WTC11 (cell line): ENCODE measurements around the gene SLC25A31. TPM values are rescaled to one million over a fixed set of nuclear protein-coding genes. Genes with fewer than 3 reads are reported as not detected.

Source experiments
- ATAC-seq: fragments of 200-7000 bp; cut with Tn5 transposase; 2 replicates; pipeline ENCODE4 v1.10.0; 2021; ENCODE audit warnings: mild to moderate bottlenecking, moderate library complexity
- CTCF ChIA-PET: fragments of 300-600 bp; sonication (Branson Sonifier 250); formaldehyde crosslinking; loops from one replicate; lab custom pipeline; 2021; ENCODE audit warnings: antibody characterized with exemption; lab: Charles Lee
- POLR2A ChIA-PET: fragments of 350-600 bp; sonication (Branson Sonifier 250); formaldehyde crosslinking; loops from one replicate; lab custom pipeline; 2021; ENCODE audit warnings: antibody characterized with exemption; lab: Charles Lee
- DNase-seq: peaks from one replicate; pipeline ENCODE4 v3.0.0; 2021; ENCODE audit warnings: low spot score
- H3K27ac Mint-ChIP-seq: 2 replicates; pipeline ENCODE4 v1.8.0; 2021; ENCODE audit warnings: mixed read lengths
- H3K27me3 Mint-ChIP-seq: 2 replicates; pipeline ENCODE4 v1.8.0; 2021; ENCODE audit warnings: low read depth, mild to moderate bottlenecking, moderate library complexity, mixed read lengths
- H3K36me3 Mint-ChIP-seq: 2 replicates; pipeline ENCODE4 v1.8.0; 2021; ENCODE audit warnings: mixed read lengths
- H3K4me1 Mint-ChIP-seq: 2 replicates; pipeline ENCODE4 v1.8.0; 2022; ENCODE audit warnings: mixed read lengths
- H3K4me3 Mint-ChIP-seq: 2 replicates; pipeline ENCODE4 v1.8.0; 2021; ENCODE audit warnings: mild to moderate bottlenecking, moderate library complexity, mixed read lengths
- H3K9me3 Mint-ChIP-seq: 2 replicates; pipeline ENCODE4 v1.8.0; 2021; ENCODE audit warnings: mixed read lengths
- AR ChIP-seq: fragments of 250-450 bp; sonication (Bioruptor Pico); IDR thresholded peaks from 2 replicates; pipeline ENCODE4 v1.9.0; 2021; ENCODE audit warnings: mild to moderate bottlenecking
- CREM ChIP-seq: sonication (generic); formaldehyde crosslinking; IDR thresholded peaks from 2 replicates; pipeline ENCODE4 v1.8.1; 2022; ENCODE audit warnings: mild to moderate bottlenecking, missing genetic modification reagents, moderate library complexity
- EMX1 ChIP-seq: fragments of 250-450 bp; sonication (Bioruptor Pico); IDR thresholded peaks from 2 replicates; pipeline ENCODE4 v1.8.0; 2021; ENCODE audit warnings: mild to moderate bottlenecking
- HMGA2 ChIP-seq: fragments of 250-450 bp; sonication (Bioruptor Pico); IDR thresholded peaks from 2 replicates; pipeline ENCODE4 v1.4.0; 2021; ENCODE audit warnings: mild to moderate bottlenecking, moderate library complexity
- HMGXB4 ChIP-seq: sonication (generic); formaldehyde crosslinking; IDR thresholded peaks from 2 replicates; pipeline ENCODE4 v1.8.1; 2023; ENCODE audit warnings: mild to moderate bottlenecking, moderate library complexity, missing genetic modification reagents
- IRF1 ChIP-seq: sonication (generic); formaldehyde crosslinking; IDR thresholded peaks from 2 replicates; pipeline ENCODE4 v1.8.0; 2023; ENCODE audit warnings: missing genetic modification reagents
- JAZF1 ChIP-seq: fragments of 250-450 bp; sonication (Bioruptor Pico); IDR thresholded peaks from 2 replicates; pipeline ENCODE4 v1.9.0; 2021; ENCODE audit warnings: moderate library complexity, mild to moderate bottlenecking, inconsistent platforms
- NR1H2 ChIP-seq: sonication (generic); formaldehyde crosslinking; IDR thresholded peaks from 2 replicates; pipeline ENCODE4 v1.9.0; 2021; ENCODE audit warnings: mild to moderate bottlenecking, moderate library complexity, missing genetic modification reagents
- ZBTB43 ChIP-seq: sonication (generic); formaldehyde crosslinking; IDR thresholded peaks from 2 replicates; pipeline ENCODE4 v1.8.1; 2023; ENCODE audit warnings: mild to moderate bottlenecking, missing genetic modification reagents
- ZNF121 ChIP-seq: sonication (generic); formaldehyde crosslinking; IDR thresholded peaks from 2 replicates; pipeline ENCODE4 v1.8.0; 2023; ENCODE audit warnings: missing genetic modification reagents
- ZNF263 ChIP-seq: sonication (generic); formaldehyde crosslinking; IDR thresholded peaks from 2 replicates; pipeline ENCODE4 v1.8.1; 2022; ENCODE audit warnings: low read depth, mild to moderate bottlenecking, moderate library complexity, missing genetic modification reagents
- ZNF671 ChIP-seq: fragments of 250-450 bp; sonication (Bioruptor Pico); IDR thresholded peaks from 2 replicates; pipeline ENCODE4 v1.8.0; 2021; ENCODE audit warnings: mild to moderate bottlenecking
- total RNA-seq: library from RNA; stranded (reverse); gene quantifications from 3 replicates; pipeline ENCODE4 v1.2.3, GENCODE V29; 2021
- TF ChIP-seq, protein P1 (sequence below): sonication (generic); formaldehyde crosslinking; IDR thresholded peaks from 2 replicates; pipeline ENCODE4 v1.8.1; 2023; ENCODE audit warnings: mild to moderate bottlenecking, missing genetic modification reagents, moderate library complexity
- TF ChIP-seq, protein P2 (sequence below): sonication (generic); formaldehyde crosslinking; IDR thresholded peaks from 2 replicates; pipeline ENCODE4 v1.8.0; 2022; ENCODE audit warnings: missing genetic modification reagents
- TF ChIP-seq, protein P3 (sequence below): sonication (generic); formaldehyde crosslinking; IDR thresholded peaks from 2 replicates; pipeline ENCODE4 v1.8.1; 2022; ENCODE audit warnings: mild to moderate bottlenecking, missing genetic modification reagents, moderate library complexity, borderline replicate concordance

Gene SLC25A31
- total RNA-seq, 1 experiment from 2014 or later: not detected

GRCh38 chr4:127783955-127784770 is 54.0 kb downstream of the SLC25A31 start:
- peaks cover 28% of the 10 kb centered on the region for H3K4me1 Mint-ChIP-seq
- peaks cover 51% of the 10 kb centered on the region for H3K27me3 Mint-ChIP-seq
- TF ChIP-seq HMGA2 (CRISPR knock-in tag): no peak
- ChIA-PET CTCF (no interaction called here), POLR2A (interaction anchor here (3.1 kb wide), 1 partner anchor 97 kb away, joined by 16 read pairs; the partner anchor contains the start of gene PLK4)
- no peaks in the 10 kb centered on the region for H3K36me3 Mint-ChIP-seq
- no peak for ATAC-seq
- peak overlapping the region; percentile 94 for H3K4me3 Mint-ChIP-seq
- DNase-seq: no peak
- no peak overlapping the region for H3K27ac Mint-ChIP-seq
- H3K9me3 Mint-ChIP-seq: no peaks in the 10 kb centered on the region

DNA sequence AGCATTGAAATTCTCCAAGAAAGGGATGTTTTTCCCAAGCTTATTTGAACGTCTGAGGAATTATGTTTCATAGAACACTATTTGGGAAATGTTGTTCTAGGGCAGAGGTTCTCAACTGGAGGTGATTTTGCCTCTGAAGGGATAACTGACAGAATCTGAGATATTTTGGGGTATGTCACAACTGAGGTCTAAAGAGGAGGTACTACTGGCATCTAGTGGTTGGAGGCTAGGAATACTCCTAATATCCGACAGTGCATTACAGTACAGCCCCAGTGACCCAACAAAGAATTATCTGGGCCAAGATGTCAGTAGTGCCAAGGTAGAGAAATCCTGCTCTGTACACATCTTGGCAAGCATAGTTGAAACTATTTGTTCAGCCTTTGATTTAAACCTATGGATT is 58.3 kb downstream of the SLC25A31 start:
- no peak for DNase-seq
- H3K36me3 Mint-ChIP-seq: no peaks in the 10 kb centered on the region
- H3K9me3 Mint-ChIP-seq: no peaks in the 10 kb centered on the region
- POLR2A ChIA-PET: no interaction called here
- peak; percentile 100 for ATAC-seq
- CTCF ChIA-PET: interaction anchor here (1.6 kb wide), 1 partner anchor 92 kb away, joined by 6 read pairs; the partner anchor contains the start of gene PLK4
- H3K27ac Mint-ChIP-seq: no peak overlapping the region
- peaks cover 14% of the 10 kb centered on the region for H3K4me1 Mint-ChIP-seq
- H3K27me3 Mint-ChIP-seq: peaks cover 11% of the 10 kb centered on the region
- H3K4me3 Mint-ChIP-seq: no peak overlapping the region
- TF ChIP-seq ZNF121 (CRISPR knock-in tag) (peak; percentile 42; the same call in 1 of the 2 replicates), ZBTB43 (CRISPR knock-in tag) (no peak)

DNA sequence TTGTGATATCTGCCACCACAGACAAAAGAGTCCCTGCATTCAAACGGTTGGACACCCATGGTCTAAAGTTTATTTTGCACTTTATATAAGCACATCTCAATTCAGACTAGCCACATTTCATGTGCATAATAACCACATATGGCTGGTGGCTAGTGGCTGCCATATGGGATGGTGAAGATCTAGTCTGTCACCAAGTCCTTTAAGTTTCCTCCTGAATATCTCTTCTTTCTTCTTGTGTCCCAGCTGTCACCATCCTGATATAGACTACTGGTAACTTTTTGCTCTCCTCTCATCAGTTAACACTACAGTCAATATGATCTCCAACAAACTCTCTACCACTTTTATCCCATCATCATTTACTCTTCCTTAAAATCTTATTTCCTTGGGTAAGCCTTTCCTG is 61.2 kb downstream of the SLC25A31 start:
- Mint-ChIP-seq H3K9me3 (no peaks in the 10 kb centered on the region), H3K4me3 (no peak overlapping the region), H3K27ac (no peak overlapping the region), H3K4me1 (no peaks in the 10 kb centered on the region), H3K36me3 (no peaks in the 10 kb centered on the region), H3K27me3 (no peaks in the 10 kb centered on the region)
- ChIA-PET CTCF (no interaction called here), POLR2A (no interaction called here)
- ATAC-seq (no peak), DNase-seq (no peak)
- TF ChIP-seq ZNF671 (CRISPR knock-in tag): no peak
- TF ChIP-seq, protein P1, sequence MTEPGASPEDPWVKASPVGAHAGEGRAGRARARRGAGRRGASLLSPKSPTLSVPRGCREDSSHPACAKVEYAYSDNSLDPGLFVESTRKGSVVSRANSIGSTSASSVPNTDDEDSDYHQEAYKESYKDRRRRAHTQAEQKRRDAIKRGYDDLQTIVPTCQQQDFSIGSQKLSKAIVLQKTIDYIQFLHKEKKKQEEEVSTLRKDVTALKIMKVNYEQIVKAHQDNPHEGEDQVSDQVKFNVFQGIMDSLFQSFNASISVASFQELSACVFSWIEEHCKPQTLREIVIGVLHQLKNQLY (CRISPR knock-in tag): no peak

GRCh38 chr4:127793528-127793927 is 63.3 kb downstream of the SLC25A31 start:
- ATAC-seq: no peak
- Mint-ChIP-seq H3K27ac (no peak overlapping the region), H3K4me3 (no peak overlapping the region), H3K9me3 (no peaks in the 10 kb centered on the region), H3K27me3 (no peaks in the 10 kb centered on the region), H3K4me1 (no peaks in the 10 kb centered on the region), H3K36me3 (no peaks in the 10 kb centered on the region)
- CTCF ChIA-PET: no interaction called here
- POLR2A ChIA-PET: no interaction called here
- no peak for DNase-seq
- TF ChIP-seq, protein P2, sequence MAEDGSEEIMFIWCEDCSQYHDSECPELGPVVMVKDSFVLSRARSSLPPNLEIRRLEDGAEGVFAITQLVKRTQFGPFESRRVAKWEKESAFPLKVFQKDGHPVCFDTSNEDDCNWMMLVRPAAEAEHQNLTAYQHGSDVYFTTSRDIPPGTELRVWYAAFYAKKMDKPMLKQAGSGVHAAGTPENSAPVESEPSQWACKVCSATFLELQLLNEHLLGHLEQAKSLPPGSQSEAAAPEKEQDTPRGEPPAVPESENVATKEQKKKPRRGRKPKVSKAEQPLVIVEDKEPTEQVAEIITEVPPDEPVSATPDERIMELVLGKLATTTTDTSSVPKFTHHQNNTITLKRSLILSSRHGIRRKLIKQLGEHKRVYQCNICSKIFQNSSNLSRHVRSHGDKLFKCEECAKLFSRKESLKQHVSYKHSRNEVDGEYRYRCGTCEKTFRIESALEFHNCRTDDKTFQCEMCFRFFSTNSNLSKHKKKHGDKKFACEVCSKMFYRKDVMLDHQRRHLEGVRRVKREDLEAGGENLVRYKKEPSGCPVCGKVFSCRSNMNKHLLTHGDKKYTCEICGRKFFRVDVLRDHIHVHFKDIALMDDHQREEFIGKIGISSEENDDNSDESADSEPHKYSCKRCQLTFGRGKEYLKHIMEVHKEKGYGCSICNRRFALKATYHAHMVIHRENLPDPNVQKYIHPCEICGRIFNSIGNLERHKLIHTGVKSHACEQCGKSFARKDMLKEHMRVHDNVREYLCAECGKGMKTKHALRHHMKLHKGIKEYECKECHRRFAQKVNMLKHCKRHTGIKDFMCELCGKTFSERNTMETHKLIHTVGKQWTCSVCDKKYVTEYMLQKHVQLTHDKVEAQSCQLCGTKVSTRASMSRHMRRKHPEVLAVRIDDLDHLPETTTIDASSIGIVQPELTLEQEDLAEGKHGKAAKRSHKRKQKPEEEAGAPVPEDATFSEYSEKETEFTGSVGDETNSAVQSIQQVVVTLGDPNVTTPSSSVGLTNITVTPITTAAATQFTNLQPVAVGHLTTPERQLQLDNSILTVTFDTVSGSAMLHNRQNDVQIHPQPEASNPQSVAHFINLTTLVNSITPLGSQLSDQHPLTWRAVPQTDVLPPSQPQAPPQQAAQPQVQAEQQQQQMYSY (CRISPR knock-in tag): no peak
- TF ChIP-seq CREM (no peak), JAZF1 (CRISPR knock-in tag) (no peak), NR1H2 (no peak), IRF1 (CRISPR knock-in tag) (no peak), EMX1 (CRISPR knock-in tag) (no peak), ZNF263 (no peak), HMGXB4 (CRISPR knock-in tag) (no peak), AR (CRISPR knock-in tag) (no peak)
- TF ChIP-seq, protein P3, sequence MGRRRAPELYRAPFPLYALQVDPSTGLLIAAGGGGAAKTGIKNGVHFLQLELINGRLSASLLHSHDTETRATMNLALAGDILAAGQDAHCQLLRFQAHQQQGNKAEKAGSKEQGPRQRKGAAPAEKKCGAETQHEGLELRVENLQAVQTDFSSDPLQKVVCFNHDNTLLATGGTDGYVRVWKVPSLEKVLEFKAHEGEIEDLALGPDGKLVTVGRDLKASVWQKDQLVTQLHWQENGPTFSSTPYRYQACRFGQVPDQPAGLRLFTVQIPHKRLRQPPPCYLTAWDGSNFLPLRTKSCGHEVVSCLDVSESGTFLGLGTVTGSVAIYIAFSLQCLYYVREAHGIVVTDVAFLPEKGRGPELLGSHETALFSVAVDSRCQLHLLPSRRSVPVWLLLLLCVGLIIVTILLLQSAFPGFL (CRISPR knock-in tag): no peak
